GM12865 (cell line): ENCODE measurements around the gene RASD2.

ENCODE experiments used
- DNase-seq: peaks from one replicate; pipeline ENCODE4 v3.0.0; 2010; ENCODE audit warnings: low read depth
- H3K4me3 ChIP-seq: 2 replicates; pipeline ENCODE4 v1.5.1; 2011; ENCODE audit warnings: mild to moderate bottlenecking, low read depth, low read length, control low read depth
- TF ChIP-seq, protein P1 (sequence below): IDR thresholded peaks from 2 replicates; pipeline ENCODE4 v1.5.1; 2011; ENCODE audit warnings: low read length, control low read depth, low read depth, inconsistent platforms; ENCODE audit not compliant: insufficient read depth; ENCODE audit errors: missing control alignments

The RASD2 gene

DNA sequence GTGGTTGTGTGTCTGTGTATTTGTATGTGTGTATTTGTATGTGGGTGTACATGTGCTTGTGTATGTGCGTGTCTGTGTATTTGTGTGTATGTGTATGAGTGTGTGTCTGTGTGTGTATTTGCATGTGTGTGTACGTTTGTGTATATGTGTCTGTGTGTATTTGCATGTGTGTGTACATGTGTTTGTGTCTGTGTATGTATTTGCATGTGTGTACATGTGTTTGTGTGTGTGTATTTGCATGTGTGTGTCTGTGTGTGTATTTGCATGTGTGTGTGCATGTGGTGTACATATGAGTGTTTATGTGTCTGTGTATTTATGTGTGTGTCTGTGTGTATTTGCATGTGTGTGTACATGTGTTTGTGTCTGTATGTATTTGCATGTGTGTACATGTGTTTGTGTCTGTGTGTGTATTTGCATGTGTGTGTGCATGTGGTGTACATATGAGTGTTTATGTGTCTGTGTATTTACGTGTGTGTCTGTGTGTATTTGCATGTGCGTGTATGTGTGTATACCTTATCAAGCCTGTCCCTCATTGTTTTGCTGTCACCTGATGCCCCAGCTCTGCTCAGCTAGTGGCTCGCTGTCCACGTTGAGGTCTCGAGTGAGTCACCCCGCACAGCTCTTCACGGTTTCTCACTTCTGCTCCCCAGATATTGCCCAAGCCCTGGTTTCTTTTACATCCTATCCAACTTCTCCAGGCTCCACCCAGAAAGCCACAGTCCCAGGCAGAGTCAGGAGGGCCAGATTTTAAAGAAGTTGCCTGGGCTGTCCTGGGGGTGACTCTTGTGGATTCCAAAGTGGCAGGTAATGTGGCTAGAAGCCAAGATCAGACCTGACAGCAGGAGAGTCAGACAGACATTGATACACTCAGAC is 61.3 kb downstream of the RASD2 start:
- TF ChIP-seq, protein P1, sequence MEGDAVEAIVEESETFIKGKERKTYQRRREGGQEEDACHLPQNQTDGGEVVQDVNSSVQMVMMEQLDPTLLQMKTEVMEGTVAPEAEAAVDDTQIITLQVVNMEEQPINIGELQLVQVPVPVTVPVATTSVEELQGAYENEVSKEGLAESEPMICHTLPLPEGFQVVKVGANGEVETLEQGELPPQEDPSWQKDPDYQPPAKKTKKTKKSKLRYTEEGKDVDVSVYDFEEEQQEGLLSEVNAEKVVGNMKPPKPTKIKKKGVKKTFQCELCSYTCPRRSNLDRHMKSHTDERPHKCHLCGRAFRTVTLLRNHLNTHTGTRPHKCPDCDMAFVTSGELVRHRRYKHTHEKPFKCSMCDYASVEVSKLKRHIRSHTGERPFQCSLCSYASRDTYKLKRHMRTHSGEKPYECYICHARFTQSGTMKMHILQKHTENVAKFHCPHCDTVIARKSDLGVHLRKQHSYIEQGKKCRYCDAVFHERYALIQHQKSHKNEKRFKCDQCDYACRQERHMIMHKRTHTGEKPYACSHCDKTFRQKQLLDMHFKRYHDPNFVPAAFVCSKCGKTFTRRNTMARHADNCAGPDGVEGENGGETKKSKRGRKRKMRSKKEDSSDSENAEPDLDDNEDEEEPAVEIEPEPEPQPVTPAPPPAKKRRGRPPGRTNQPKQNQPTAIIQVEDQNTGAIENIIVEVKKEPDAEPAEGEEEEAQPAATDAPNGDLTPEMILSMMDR, result no peak
- H3K4me3 ChIP-seq, result no peak overlapping the region
- DNase-seq, result no peak
